ENCODE results near the gene GAB3.

Gene GAB3

GRCh38 chrX:154775419-154776349, 24.8 kb upstream of the GAB3 start:
- Histone ChIP-seq H3K4me1 (ENCODE audit: insufficient read depth, low read length) (no peaks in the 10 kb centered on the region), H4K20me1 (ENCODE audit: insufficient read depth, low read length) (peaks cover 25% of the 10 kb centered on the region), H3K9me3 (ENCODE audit: insufficient read depth, low read length, severe bottlenecking) (no peaks in the 10 kb centered on the region), H3K27ac (ENCODE audit: low read length) (no peak overlapping the region), H3K4me2 (ENCODE audit: insufficient read depth, low read length) (no peak overlapping the region), H3K4me3 (ENCODE audit: low read depth in 1 of 2, low read length in 2 of 2) (no peak overlapping the region), H3K79me2 (ENCODE audit: insufficient read depth, low read length) (peaks cover 12% of the 10 kb centered on the region; the same call in 1 of the 2 replicates), H2AFZ (ENCODE audit: low read depth, low read length) (no peak overlapping the region), H3K27me3 (ENCODE audit: insufficient read depth, low read length, poor library complexity) (no peaks in the 10 kb centered on the region), H3K36me3 (ENCODE audit: insufficient read depth, low read length) (peaks cover 64% of the 10 kb centered on the region), H3K9ac (ENCODE audit: low read depth, low read length) (no peak overlapping the region)
- DNase-seq (peak; percentile 21), ATAC-seq (ENCODE audit: insufficient read depth, low read depth) (peak; percentile 57; the same call in 2 of the 3 replicates)
- TF ChIP-seq CTCF (IDR thresholded peaks at IDR 0.05; ENCODE audit: borderline replicate concordance, extremely low read depth, low read length, poor library complexity, severe bottlenecking) (no peak), EZH2 (IDR thresholded peaks at IDR 0.05; ENCODE audit: borderline replicate concordance, low read depth, low read length, severe bottlenecking) (no peak)

GRCh38 chrX:154774622-154775021, 23.7 kb upstream of the GAB3 start:
- Histone ChIP-seq H3K9ac (ENCODE audit: low read depth, low read length) (no peak overlapping the region), H3K9me3 (ENCODE audit: insufficient read depth, low read length, severe bottlenecking) (no peaks in the 10 kb centered on the region), H3K4me3 (ENCODE audit: low read depth in 1 of 2, low read length in 2 of 2) (no peak overlapping the region), H3K4me1 (ENCODE audit: insufficient read depth, low read length) (no peaks in the 10 kb centered on the region), H3K36me3 (ENCODE audit: insufficient read depth, low read length) (peaks cover 72% of the 10 kb centered on the region), H3K27me3 (ENCODE audit: insufficient read depth, low read length, poor library complexity) (no peaks in the 10 kb centered on the region), H4K20me1 (ENCODE audit: insufficient read depth, low read length) (peaks cover 28% of the 10 kb centered on the region), H2AFZ (ENCODE audit: low read depth, low read length) (no peak overlapping the region), H3K27ac (ENCODE audit: low read length) (no peak overlapping the region), H3K4me2 (ENCODE audit: insufficient read depth, low read length) (no peak overlapping the region), H3K79me2 (ENCODE audit: insufficient read depth, low read length) (peaks cover 17% of the 10 kb centered on the region; the same call in 1 of the 2 replicates)
- no peak for TF ChIP-seq EZH2 (IDR thresholded peaks at IDR 0.05; ENCODE audit: borderline replicate concordance, low read depth, low read length, severe bottlenecking)
- no peak for TF ChIP-seq CTCF (IDR thresholded peaks at IDR 0.05; ENCODE audit: borderline replicate concordance, extremely low read depth, low read length, poor library complexity, severe bottlenecking)
- no peak for DNase-seq
- no peak for ATAC-seq (ENCODE audit: insufficient read depth, low read depth)

GRCh38 chrX:154762537-154763296, 11.8 kb upstream of the GAB3 start, which contains the start of gene DKC1:
Gene DKC1 (plus strand): TSS chrX:154762864. CDS start chrX:154762966, 102 bp downstream.
- Histone ChIP-seq H3K9me3 (ENCODE audit: insufficient read depth, low read length, severe bottlenecking) (no peaks in the 10 kb centered on the region), H3K27ac (ENCODE audit: low read length) (peak within 1 kb of the TSS; percentile 89), H3K79me2 (ENCODE audit: insufficient read depth, low read length) (peaks cover 49% of the 10 kb centered on the region), H3K27me3 (ENCODE audit: insufficient read depth, low read length, poor library complexity) (no peaks in the 10 kb centered on the region), H3K4me1 (ENCODE audit: insufficient read depth, low read length) (peaks cover 34% of the 10 kb centered on the region), H3K4me3 (ENCODE audit: low read depth in 1 of 2, low read length in 2 of 2) (peak within 1 kb of the TSS; percentile 83 to 98), H3K36me3 (ENCODE audit: insufficient read depth, low read length) (peaks cover 35% of the 10 kb centered on the region), H4K20me1 (ENCODE audit: insufficient read depth, low read length) (peaks cover 24% of the 10 kb centered on the region), H3K9ac (ENCODE audit: low read depth, low read length) (peak within 1 kb of the TSS; percentile 94), H3K4me2 (ENCODE audit: insufficient read depth, low read length) (peak within 1 kb of the TSS; percentile 87), H2AFZ (ENCODE audit: low read depth, low read length) (peak within 1 kb of the TSS; percentile 74)
- DNase-seq, result peak; percentile 96
- peak; percentile 16 for TF ChIP-seq CTCF (IDR thresholded peaks at IDR 0.05; ENCODE audit: borderline replicate concordance, extremely low read depth, low read length, poor library complexity, severe bottlenecking)
- TF ChIP-seq EZH2 (IDR thresholded peaks at IDR 0.05; ENCODE audit: borderline replicate concordance, low read depth, low read length, severe bottlenecking), result no peak
- ATAC-seq (ENCODE audit: insufficient read depth, low read depth), result peak; percentile 85
